DMS114 treated with DMSO at 0.1 percent for 48 hours (cell line): ENCODE data around the gene TIGD2.

ENCODE experiments used
- DNase-seq: peaks from one replicate; lab custom pipeline; 2025; ENCODE audit not compliant: unreplicated experiment; lab: John Stamatoyannopoulos, UW

The TIGD2 gene

GRCh38 chr4:89110986-89111832, at the start of gene TIGD2:
Gene TIGD2, plus strand, starts transcription at chr4:89111533. Its CDS starts 1,442 bp downstream, at chr4:89112975.
- peak; percentile 26 for DNase-seq

GRCh38 chr4:89064848-89065247, 46.5 kb upstream of the TIGD2 start:
- no peak for DNase-seq

GRCh38 chr4:89067417-89067816, 43.9 kb upstream of the TIGD2 start:
- DNase-seq, result no peak

GRCh38 chr4:89069481-89069880, 41.9 kb upstream of the TIGD2 start:
- DNase-seq, result no peak

GRCh38 chr4:89070041-89070440, 41.3 kb upstream of the TIGD2 start:
- no peak for DNase-seq

- DNase-seq, result no peak
Measured at GRCh38 chr4:89071311-89071710, 40.0 kb upstream of the TIGD2 start.

- DNase-seq, result no peak
Measured at GRCh38 chr4:89072921-89073320, 38.4 kb upstream of the TIGD2 start.

GRCh38 chr4:89077761-89078160, 33.6 kb upstream of the TIGD2 start:
- DNase-seq, result no peak

GRCh38 chr4:89078300-89078699, 33.0 kb upstream of the TIGD2 start:
- no peak for DNase-seq

- DNase-seq, result no peak
Measured at GRCh38 chr4:89099034-89099433, 12.3 kb upstream of the TIGD2 start.

GRCh38 chr4:89099471-89099870, 11.9 kb upstream of the TIGD2 start:
- no peak for DNase-seq

GRCh38 chr4:89100853-89101252, 10.5 kb upstream of the TIGD2 start:
- no peak for DNase-seq

GRCh38 chr4:89101256-89102161, 9.8 kb upstream of the TIGD2 start:
- DNase-seq, result no peak

- DNase-seq, result no peak
Measured at GRCh38 chr4:89105726-89106125, 5.6 kb upstream of the TIGD2 start.

- no peak for DNase-seq
Measured at GRCh38 chr4:89108091-89108490, 3.2 kb upstream of the TIGD2 start.

- no peak for DNase-seq
Measured at GRCh38 chr4:89109841-89110540, 1.3 kb upstream of the TIGD2 start.

GRCh38 chr4:89110541-89110985, 770 bp upstream of the TIGD2 start:
- DNase-seq, result no peak

- no peak for DNase-seq
Measured at GRCh38 chr4:89111833-89112563, 665 bp downstream of the TIGD2 start.

- no peak for DNase-seq
Measured at GRCh38 chr4:89113415-89113814, 2.1 kb downstream of the TIGD2 start.

- DNase-seq, result no peak
Measured at GRCh38 chr4:89114100-89114499, 2.8 kb downstream of the TIGD2 start.

- DNase-seq, result no peak
Measured at GRCh38 chr4:89117115-89117514, 5.8 kb downstream of the TIGD2 start.
